ENCODE measurements around the gene PLXNB2. TPM values are rescaled to one million over a fixed set of nuclear protein-coding genes. Genes with fewer than 3 reads are reported as not detected.

Gene PLXNB2
- total RNA-seq, 1 experiment from 2014 or later = 236 TPM

DNA sequence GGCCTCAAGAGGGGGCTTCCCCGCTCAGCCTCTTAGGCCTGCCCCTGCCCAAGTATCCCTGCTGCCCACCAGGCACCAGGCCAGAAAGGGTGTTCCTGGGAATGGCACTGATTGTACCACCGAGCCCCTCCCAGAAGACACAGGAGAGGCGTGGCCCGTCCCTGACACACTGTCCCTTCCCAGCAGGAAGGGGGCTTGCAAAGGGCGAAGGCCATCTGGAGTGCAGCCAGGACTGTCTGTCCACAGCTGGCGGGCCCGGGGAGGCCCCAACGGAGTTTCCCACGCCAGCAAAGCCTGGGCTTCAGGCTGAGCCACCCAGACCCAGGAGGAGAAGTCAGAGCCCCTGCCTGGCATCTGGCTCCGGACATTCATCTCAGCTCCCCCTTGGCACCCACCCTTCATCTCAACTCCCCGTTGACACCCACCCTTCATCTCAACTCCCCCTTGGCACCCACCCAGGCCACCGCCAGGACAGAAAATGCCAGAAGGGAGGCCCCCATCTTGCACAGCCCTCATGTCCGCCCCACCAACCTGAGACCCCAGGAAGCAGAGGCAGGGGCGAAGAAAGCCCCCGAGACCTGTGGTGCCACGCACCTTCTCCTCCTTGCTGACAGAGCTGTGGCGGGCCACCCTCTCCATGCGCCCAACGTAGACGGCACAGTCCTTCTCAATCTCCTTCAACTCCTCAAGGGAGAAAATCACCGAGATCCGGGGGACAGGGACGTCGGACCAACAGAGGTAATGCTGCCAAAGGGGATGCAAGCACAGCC lies 82.1 kb downstream of the PLXNB2 start:
- BruUV-seq (replicated peaks) = no TSS peak
- CTCF ChIA-PET = interaction anchor here (0.6 kb wide), 1 partner anchor 35 kb away, joined by 3 read pairs; no protein-coding TSS in a partner anchor
- Histone ChIP-seq H3K9me2 (ENCODE audit: insufficient read depth) (no peaks in the 10 kb centered on the region), H3K27ac (ENCODE audit: low read depth, low read length) (no peak overlapping the region), H3K79me2 (ENCODE audit: insufficient read depth, low read length) (peaks cover 6% of the 10 kb centered on the region; the same call in 1 of the 2 replicates), H3K36me3 (ENCODE audit: control insufficient read depth in 1 of 2, insufficient read depth in 2 of 2, low read length in 2 of 2) (peaks cover 17 to 29% of the 10 kb centered on the region in 2 experiments; a peak in 3 of 4 replicates), H3K9me3 (ENCODE audit: control insufficient read depth in 1 of 2, insufficient read depth in 1 of 2, low read depth in 1 of 2, low read length in 2 of 2) (no peaks in the 10 kb centered on the region), H3K27me3 (ENCODE audit: insufficient read depth, low read length) (no peaks in the 10 kb centered on the region), H3K4me3 (replicated peaks in 1 of 2; ENCODE audit: low read depth in 1 of 2, low read length in 2 of 2) (no peak overlapping the region), H3K9ac (ENCODE audit: low read length) (no peak overlapping the region), H4K20me1 (ENCODE audit: insufficient read depth) (no peaks in the 10 kb centered on the region), H3K4me2 (ENCODE audit: low read length) (no peak overlapping the region), H3K4me1 (ENCODE audit: control insufficient read depth in 1 of 2, insufficient read depth in 2 of 2, low read length in 2 of 2) (no peaks in the 10 kb centered on the region), H2AFZ (ENCODE audit: low read depth, low read length, poor library complexity, severe bottlenecking) (no peak overlapping the region)
- intact Hi-C loops (cut with micrococcal nuclease) = no loop called here
- POLR2A ChIA-PET = no interaction called here
- RAD21 ChIA-PET (ENCODE audit: low non-redundant PET in 1 of 2, low total read pairs in 2 of 2, uncharacterized antibody in 2 of 2, unreplicated experiment in 2 of 2) = no interaction called here
- DNase-seq (ENCODE audit: low read depth, low spot score) (no peak), ATAC-seq (no peak)
- TF ChIP-seq CEBPB (IDR thresholded peaks at IDR 0.05; ENCODE audit: low read depth) (no peak), FOSL1 (IDR thresholded peaks at IDR 0.05; ENCODE audit: low read depth) (no peak), SRF (IDR thresholded peaks at IDR 0.05; ENCODE audit: low read depth) (no peak)
- TF ChIP-seq, protein P1, sequence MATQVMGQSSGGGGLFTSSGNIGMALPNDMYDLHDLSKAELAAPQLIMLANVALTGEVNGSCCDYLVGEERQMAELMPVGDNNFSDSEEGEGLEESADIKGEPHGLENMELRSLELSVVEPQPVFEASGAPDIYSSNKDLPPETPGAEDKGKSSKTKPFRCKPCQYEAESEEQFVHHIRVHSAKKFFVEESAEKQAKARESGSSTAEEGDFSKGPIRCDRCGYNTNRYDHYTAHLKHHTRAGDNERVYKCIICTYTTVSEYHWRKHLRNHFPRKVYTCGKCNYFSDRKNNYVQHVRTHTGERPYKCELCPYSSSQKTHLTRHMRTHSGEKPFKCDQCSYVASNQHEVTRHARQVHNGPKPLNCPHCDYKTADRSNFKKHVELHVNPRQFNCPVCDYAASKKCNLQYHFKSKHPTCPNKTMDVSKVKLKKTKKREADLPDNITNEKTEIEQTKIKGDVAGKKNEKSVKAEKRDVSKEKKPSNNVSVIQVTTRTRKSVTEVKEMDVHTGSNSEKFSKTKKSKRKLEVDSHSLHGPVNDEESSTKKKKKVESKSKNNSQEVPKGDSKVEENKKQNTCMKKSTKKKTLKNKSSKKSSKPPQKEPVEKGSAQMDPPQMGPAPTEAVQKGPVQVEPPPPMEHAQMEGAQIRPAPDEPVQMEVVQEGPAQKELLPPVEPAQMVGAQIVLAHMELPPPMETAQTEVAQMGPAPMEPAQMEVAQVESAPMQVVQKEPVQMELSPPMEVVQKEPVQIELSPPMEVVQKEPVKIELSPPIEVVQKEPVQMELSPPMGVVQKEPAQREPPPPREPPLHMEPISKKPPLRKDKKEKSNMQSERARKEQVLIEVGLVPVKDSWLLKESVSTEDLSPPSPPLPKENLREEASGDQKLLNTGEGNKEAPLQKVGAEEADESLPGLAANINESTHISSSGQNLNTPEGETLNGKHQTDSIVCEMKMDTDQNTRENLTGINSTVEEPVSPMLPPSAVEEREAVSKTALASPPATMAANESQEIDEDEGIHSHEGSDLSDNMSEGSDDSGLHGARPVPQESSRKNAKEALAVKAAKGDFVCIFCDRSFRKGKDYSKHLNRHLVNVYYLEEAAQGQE (IDR thresholded peaks at IDR 0.05; ENCODE audit: low read depth) = no peak
- TF ChIP-seq, protein P2, sequence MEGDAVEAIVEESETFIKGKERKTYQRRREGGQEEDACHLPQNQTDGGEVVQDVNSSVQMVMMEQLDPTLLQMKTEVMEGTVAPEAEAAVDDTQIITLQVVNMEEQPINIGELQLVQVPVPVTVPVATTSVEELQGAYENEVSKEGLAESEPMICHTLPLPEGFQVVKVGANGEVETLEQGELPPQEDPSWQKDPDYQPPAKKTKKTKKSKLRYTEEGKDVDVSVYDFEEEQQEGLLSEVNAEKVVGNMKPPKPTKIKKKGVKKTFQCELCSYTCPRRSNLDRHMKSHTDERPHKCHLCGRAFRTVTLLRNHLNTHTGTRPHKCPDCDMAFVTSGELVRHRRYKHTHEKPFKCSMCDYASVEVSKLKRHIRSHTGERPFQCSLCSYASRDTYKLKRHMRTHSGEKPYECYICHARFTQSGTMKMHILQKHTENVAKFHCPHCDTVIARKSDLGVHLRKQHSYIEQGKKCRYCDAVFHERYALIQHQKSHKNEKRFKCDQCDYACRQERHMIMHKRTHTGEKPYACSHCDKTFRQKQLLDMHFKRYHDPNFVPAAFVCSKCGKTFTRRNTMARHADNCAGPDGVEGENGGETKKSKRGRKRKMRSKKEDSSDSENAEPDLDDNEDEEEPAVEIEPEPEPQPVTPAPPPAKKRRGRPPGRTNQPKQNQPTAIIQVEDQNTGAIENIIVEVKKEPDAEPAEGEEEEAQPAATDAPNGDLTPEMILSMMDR (IDR thresholded peaks at IDR 0.05 in 2 of 3, conservative IDR thresholded peaks at IDR 0.05 in 1 of 3; ENCODE audit: borderline replicate concordance in 1 of 3, insufficient read depth in 1 of 3, low read depth in 2 of 3, low read length in 2 of 3) = no peak

Other genes starting within 250 kb of the PLXNB2 start
- not detected for gene TTLL8, start 249.3 kb downstream of the PLXNB2 start, total RNA-seq (2021; ENCODE audit: unreplicated experiment)
- gene MLC1, start 222.2 kb downstream of the PLXNB2 start, total RNA-seq (2021; ENCODE audit: unreplicated experiment) = not detected
- not detected for gene MOV10L1, start 217.6 kb downstream of the PLXNB2 start, total RNA-seq (2021; ENCODE audit: unreplicated experiment)
- 8.0 TPM for gene PANX2, start 136.9 kb downstream of the PLXNB2 start, total RNA-seq (2021; ENCODE audit: unreplicated experiment)
- gene TRABD, start 121.7 kb downstream of the PLXNB2 start, total RNA-seq (2021; ENCODE audit: unreplicated experiment) = 90.3 TPM
- 29.6 TPM for gene SELENOO, start 106.6 kb downstream of the PLXNB2 start, total RNA-seq (2021; ENCODE audit: unreplicated experiment)
- 38.6 TPM for gene TUBGCP6, start 62.6 kb downstream of the PLXNB2 start, total RNA-seq (2021; ENCODE audit: unreplicated experiment)
- 67.5 TPM for gene HDAC10, start 56.4 kb downstream of the PLXNB2 start, total RNA-seq (2021; ENCODE audit: unreplicated experiment)
- 86.7 TPM for gene MAPK12, start 46.0 kb downstream of the PLXNB2 start, total RNA-seq (2021; ENCODE audit: unreplicated experiment)
- gene MAPK11, start 37.3 kb downstream of the PLXNB2 start, total RNA-seq (2021; ENCODE audit: unreplicated experiment) = 19.3 TPM
- gene DENND6B, start 19.4 kb upstream of the PLXNB2 start, total RNA-seq (2021; ENCODE audit: unreplicated experiment) = 11.0 TPM
- gene PPP6R2, start 35.7 kb upstream of the PLXNB2 start, total RNA-seq (2021; ENCODE audit: unreplicated experiment) = 61.3 TPM
- 91.1 TPM for gene SBF1, start 167.4 kb upstream of the PLXNB2 start, total RNA-seq (2021; ENCODE audit: unreplicated experiment)
- gene ADM2, start 173.9 kb upstream of the PLXNB2 start, total RNA-seq (2021; ENCODE audit: unreplicated experiment) = 12.8 TPM
- gene MIOX, start 179.2 kb upstream of the PLXNB2 start, total RNA-seq (2021; ENCODE audit: unreplicated experiment) = 0.39 TPM
- gene LMF2, start 200.1 kb upstream of the PLXNB2 start, total RNA-seq (2021; ENCODE audit: unreplicated experiment) = 56.9 TPM
- 99.1 TPM for gene NCAPH2, start 200.6 kb upstream of the PLXNB2 start, total RNA-seq (2021; ENCODE audit: unreplicated experiment)
- gene SCO2, start 218.0 kb upstream of the PLXNB2 start, total RNA-seq (2021; ENCODE audit: unreplicated experiment) = 7.0 TPM
- 43.2 TPM for gene TYMP, start 222.4 kb upstream of the PLXNB2 start, total RNA-seq (2021; ENCODE audit: unreplicated experiment)
- 0.69 TPM for gene KLHDC7B, start 238.3 kb upstream of the PLXNB2 start, total RNA-seq (2021; ENCODE audit: unreplicated experiment)